Smooth muscle cell (in vitro differentiated cells): ENCODE measurements around the gene ZNF33A. TPM values are rescaled to one million over a fixed set of nuclear protein-coding genes. Genes with fewer than 3 reads are reported as not detected.
A peak's percentile ranks its signal among the peaks of the same experiment; 100 is the strongest.

ENCODE experiments used
- DNase-seq: peaks from one replicate; lab custom pipeline; 2025; ENCODE audit not compliant: unreplicated experiment; lab: John Stamatoyannopoulos, UW
- H2AFZ ChIP-seq: fragments of 200-600 bp; sonication (generic); 2 replicates; pipeline ENCODE4 v1.6.0; 2016; ENCODE audit warnings: antibody characterized with exemption, low read depth, mild to moderate bottlenecking
- H3F3A ChIP-seq: fragments of 200-600 bp; sonication (generic); 2 replicates; pipeline ENCODE4 v1.6.0; 2017; ENCODE audit warnings: antibody characterized with exemption, low read depth
- H3K27ac ChIP-seq: fragments of 200-600 bp; sonication (generic); 2 replicates; pipeline ENCODE4 v1.5.1; 2016; ENCODE audit warnings: low read depth, mild to moderate bottlenecking
- H3K27me3 ChIP-seq: fragments of 200-600 bp; sonication (generic); 2 replicates; pipeline ENCODE4 v1.6.1; 2016; ENCODE audit warnings: low read depth, mild to moderate bottlenecking
- H3K36me3 ChIP-seq: fragments of 200-600 bp; sonication (generic); 2 replicates; pipeline ENCODE4 v1.5.1; 2016; ENCODE audit warnings: low read depth
- H3K4me1 ChIP-seq: fragments of 200-600 bp; sonication (generic); 2 replicates; pipeline ENCODE4 v1.5.1; 2016; ENCODE audit warnings: low read depth
- H3K4me2 ChIP-seq: fragments of 200-600 bp; sonication (generic); 2 replicates; pipeline ENCODE4 v1.6.0; 2016; ENCODE audit warnings: mild to moderate bottlenecking
- H3K4me3 ChIP-seq: fragments of 200-600 bp; sonication (generic); 2 replicates; pipeline ENCODE4 v1.5.1; 2016; ENCODE audit warnings: mild to moderate bottlenecking
- H3K79me2 ChIP-seq: fragments of 200-600 bp; sonication (generic); 2 replicates; pipeline ENCODE4 v1.6.0; 2016; ENCODE audit warnings: low read depth, mild to moderate bottlenecking
- H3K9ac ChIP-seq: fragments of 200-600 bp; sonication (generic); 2 replicates; pipeline ENCODE4 v1.6.0; 2016; ENCODE audit warnings: low read depth
- H3K9me3 ChIP-seq: fragments of 200-600 bp; sonication (generic); replicated peaks from 2 replicates; pipeline ENCODE4 v1.5.1; 2016; ENCODE audit warnings: low read depth
- H4K20me1 ChIP-seq: fragments of 200-600 bp; sonication (generic); 2 replicates; pipeline ENCODE4 v1.6.0; 2016; ENCODE audit warnings: low read depth
- CTCF ChIP-seq: fragments of 200-600 bp; sonication (generic); IDR thresholded peaks from 2 replicates; pipeline ENCODE4 v1.5.1; 2017; ENCODE audit warnings: borderline replicate concordance, mild to moderate bottlenecking, antibody characterized with exemption; ENCODE audit not compliant: insufficient read depth, poor library complexity, severe bottlenecking
- WGBS: methylation state at CpG from one replicate; pipeline ENCODE4 v1.1.7; 2016; ENCODE audit warnings: low lambda C conversion rate; 5-methylcytosine and 5-hydroxymethylcytosine counted together
- polyA plus RNA-seq: library from polyadenylated mRNA; unstranded; fragments of >200 nt; fragmentation: Nextera tagmentation; extraction: Ambion mirVana; gene quantifications from 2 replicates; pipeline ENCODE4 v1.2.1, GENCODE V29; 2016
- total RNA-seq: library from RNA; depleted of rRNA; stranded (reverse); fragments of >200 nt; gene quantifications from 2 replicates; pipeline ENCODE4 v1.2.3, GENCODE V29; 2014

Gene ZNF33A
- total RNA-seq (8.5 and 9.2 TPM in 2 replicates), polyA plus RNA-seq (1.4 and 3.6 TPM in 2 replicates)

GRCh38 chr10:38010119-38010903 is at the start of gene ZNF33A:
Gene ZNF33A (plus strand): TSS chr10:38010675. CDS start chr10:38012342, 1,667 bp downstream.
- peak within 1 kb of the TSS; percentile 91 for H3K9ac ChIP-seq
- peak; percentile 83 for DNase-seq
- H3K27me3 ChIP-seq: no peaks in the 10 kb centered on the region
- peak within 1 kb of the TSS; percentile 80 for H3K4me3 ChIP-seq
- H3K79me2 ChIP-seq: peaks cover 5% of the 10 kb centered on the region
- 1% methylated on average over 35 of the region's 46 CpGs for whole genome bisulfite sequencing
- H4K20me1 ChIP-seq: no peaks in the 10 kb centered on the region
- H3K9me3 ChIP-seq: no peaks in the 10 kb centered on the region
- H2AFZ ChIP-seq: peak within 1 kb of the TSS; percentile 93
- H3F3A ChIP-seq: no peaks in the 10 kb centered on the region
- peaks cover 7% of the 10 kb centered on the region for H3K4me1 ChIP-seq
- TF ChIP-seq CTCF: no peak
- peak within 1 kb of the TSS; percentile 89 for H3K4me2 ChIP-seq
- H3K27ac ChIP-seq: peak within 1 kb of the TSS; percentile 97
- no peaks in the 10 kb centered on the region for H3K36me3 ChIP-seq

- TF ChIP-seq CTCF: no peak
- Histone ChIP-seq H3K27me3 (no peaks in the 10 kb centered on the region), H3K4me3 (no peak overlapping the region), H3K36me3 (peaks cover 20% of the 10 kb centered on the region), H3K9me3 (no peaks in the 10 kb centered on the region), H3F3A (no peaks in the 10 kb centered on the region), H3K4me2 (no peak overlapping the region), H3K27ac (no peak overlapping the region), H3K79me2 (no peaks in the 10 kb centered on the region), H3K4me1 (no peaks in the 10 kb centered on the region), H2AFZ (no peak overlapping the region), H3K9ac (no peak overlapping the region), H4K20me1 (no peaks in the 10 kb centered on the region)
- no peak for DNase-seq
Measured at GRCh38 chr10:37965006-37965405, 45.5 kb upstream of the ZNF33A start.

GRCh38 chr10:37972396-37972795 is 38.1 kb upstream of the ZNF33A start:
- no peak overlapping the region for H3K9ac ChIP-seq
- H3K4me3 ChIP-seq: no peak overlapping the region
- no peak overlapping the region for H3K27ac ChIP-seq
- DNase-seq: no peak
- peaks cover 25% of the 10 kb centered on the region for H3K36me3 ChIP-seq
- no peak overlapping the region for H2AFZ ChIP-seq
- peaks cover 4% of the 10 kb centered on the region for H3K4me1 ChIP-seq
- TF ChIP-seq CTCF: no peak
- no peaks in the 10 kb centered on the region for H3F3A ChIP-seq
- WGBS: 93% methylated on average over 1 of the region's 1 CpG
- H3K4me2 ChIP-seq: no peak overlapping the region
- no peaks in the 10 kb centered on the region for H4K20me1 ChIP-seq
- H3K79me2 ChIP-seq: no peaks in the 10 kb centered on the region
- H3K9me3 ChIP-seq: no peaks in the 10 kb centered on the region
- H3K27me3 ChIP-seq: no peaks in the 10 kb centered on the region

GRCh38 chr10:37975401-37975991 is 35.0 kb upstream of the ZNF33A start:
- Histone ChIP-seq H3K4me3 (peak overlapping the region; percentile 80), H3F3A (no peaks in the 10 kb centered on the region), H2AFZ (peak overlapping the region; percentile 99), H3K36me3 (peaks cover under 1% of the 10 kb centered on the region), H3K9ac (peak overlapping the region; percentile 88), H3K27me3 (no peaks in the 10 kb centered on the region), H3K4me2 (peak overlapping the region; percentile 84), H4K20me1 (no peaks in the 10 kb centered on the region), H3K79me2 (no peaks in the 10 kb centered on the region), H3K27ac (no peak overlapping the region), H3K4me1 (peaks cover 4% of the 10 kb centered on the region), H3K9me3 (no peaks in the 10 kb centered on the region)
- TF ChIP-seq CTCF: no peak
- 65% methylated on average over 5 of the region's 5 CpGs for WGBS
- no peak for DNase-seq
